NCI-H748 treated with DMSO at 0.1 percent for 48 hours (cell line): ENCODE results near the gene PLA2G12B.
"Not testable (repeated sequence)": the region's sequence is repeated elsewhere in the genome, so short reads cannot be mapped to it uniquely, and the experiment has no call there.

Source experiments
- DNase-seq: peaks from one replicate; lab custom pipeline; 2025; lab: John Stamatoyannopoulos, UW

The PLA2G12B gene

DNA sequence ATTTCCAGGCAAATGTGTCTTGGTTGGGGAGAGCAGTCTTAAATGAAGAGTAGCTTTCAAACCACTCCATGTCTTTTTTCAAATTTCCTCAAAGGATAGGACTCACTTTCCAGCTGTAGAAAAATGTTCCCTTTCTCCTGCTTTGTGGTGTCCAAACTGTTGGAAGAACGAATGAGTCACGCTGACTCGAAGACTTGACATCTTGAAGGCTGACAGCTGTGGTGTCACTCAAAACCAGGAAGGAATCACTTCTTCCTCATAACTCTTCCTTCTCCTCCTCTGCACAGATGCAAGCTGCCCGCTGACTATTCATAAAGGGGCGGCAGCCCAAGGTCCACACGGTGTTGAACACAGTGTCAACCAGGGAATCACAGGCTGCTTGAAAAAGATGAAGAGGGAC lies 19.2 kb downstream of the PLA2G12B start:
- no peak for DNase-seq

DNA sequence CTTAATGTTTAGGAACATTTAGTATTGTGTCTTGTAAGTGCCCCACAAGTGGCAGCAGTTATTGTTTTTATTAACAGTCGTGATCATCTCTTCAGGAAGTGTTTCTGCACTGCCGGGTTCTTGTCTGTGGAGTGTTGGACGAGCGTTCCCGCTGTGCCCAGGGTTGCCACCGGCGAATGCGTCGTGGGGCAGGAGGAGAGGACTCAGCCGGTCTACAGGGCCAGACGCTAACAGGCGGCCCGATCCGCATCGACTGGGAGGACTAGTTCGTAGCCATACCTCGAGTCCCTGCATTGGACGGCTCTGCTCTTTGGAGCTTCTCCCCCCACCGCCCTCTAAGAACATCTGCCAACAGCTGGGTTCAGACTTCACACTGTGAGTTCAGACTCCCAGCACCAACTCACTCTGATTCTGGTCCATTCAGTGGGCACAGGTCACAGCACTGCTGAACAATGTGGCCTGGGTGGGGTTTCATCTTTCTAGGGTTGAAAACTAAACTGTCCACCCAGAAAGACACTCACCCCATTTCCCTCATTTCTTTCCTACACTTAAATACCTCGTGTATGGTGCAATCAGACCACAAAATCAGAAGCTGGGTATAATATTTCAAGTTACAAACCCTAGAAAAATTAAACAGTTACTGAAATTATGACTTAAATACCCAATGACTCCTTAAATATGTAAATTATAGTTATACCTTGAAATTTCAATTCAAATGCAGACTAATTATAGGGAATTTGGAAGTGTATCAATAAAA lies 22.2 kb downstream of the PLA2G12B start:
- no peak for DNase-seq

DNA sequence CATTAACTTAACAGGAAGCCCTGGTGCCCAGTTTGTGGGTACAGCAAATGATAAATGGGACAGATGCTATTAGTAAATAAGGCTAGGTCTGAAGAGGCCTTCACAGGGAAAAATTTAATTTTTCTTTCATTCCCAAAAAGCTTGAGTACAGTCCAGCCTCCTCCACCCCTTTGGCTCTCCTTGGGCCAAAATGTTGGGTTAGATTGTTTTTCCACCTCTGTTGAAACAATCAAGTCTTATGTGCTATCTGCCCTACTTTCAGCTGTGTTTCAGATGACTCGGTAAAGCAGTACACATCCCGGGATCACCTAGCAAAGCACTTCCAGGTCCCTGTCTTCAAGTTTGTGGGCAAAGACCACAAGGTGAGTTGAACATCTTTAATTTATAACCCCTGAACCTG lies 24.3 kb downstream of the PLA2G12B start:
- DNase-seq: no peak

DNA sequence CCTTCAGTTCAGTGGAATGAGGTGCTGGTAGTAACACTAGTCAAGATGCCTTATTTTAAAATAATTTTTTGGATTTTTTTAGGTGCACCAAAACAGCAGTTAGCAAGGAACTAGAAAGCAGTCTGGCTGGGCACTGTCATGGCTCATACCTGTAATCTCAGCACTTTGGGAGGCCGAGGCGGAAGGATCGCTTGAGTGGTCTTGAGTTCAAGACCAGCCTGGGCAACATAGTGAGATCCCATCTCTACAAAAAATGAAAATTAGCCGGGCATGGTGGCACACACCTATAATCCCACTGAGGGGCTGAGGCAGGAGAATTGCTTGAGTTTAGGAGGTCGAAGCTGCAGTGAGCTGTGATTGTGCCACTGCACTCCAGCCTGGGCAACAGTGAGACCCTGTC lies 25.8 kb downstream of the PLA2G12B start:
- DNase-seq: no peak

DNA sequence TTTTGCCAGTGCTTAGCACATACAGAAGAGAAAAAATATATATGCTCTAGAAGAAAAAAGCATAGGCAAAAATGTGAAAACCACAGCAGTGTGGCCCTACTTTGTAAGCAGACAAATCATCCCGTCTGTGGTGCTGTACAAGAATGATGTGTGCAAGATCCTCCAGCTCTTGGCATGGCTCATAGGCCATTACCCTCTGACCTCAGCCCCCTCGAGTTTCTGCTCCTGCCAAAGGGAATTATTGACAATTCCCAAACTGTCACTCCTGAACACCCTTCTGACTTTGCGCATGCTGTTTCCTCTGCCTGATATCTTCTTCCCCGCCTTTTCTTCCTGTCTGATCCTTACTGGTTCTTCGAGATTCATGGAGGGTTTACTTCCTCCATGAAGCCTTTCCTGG lies 27.1 kb downstream of the PLA2G12B start:
- DNase-seq: no peak

DNA sequence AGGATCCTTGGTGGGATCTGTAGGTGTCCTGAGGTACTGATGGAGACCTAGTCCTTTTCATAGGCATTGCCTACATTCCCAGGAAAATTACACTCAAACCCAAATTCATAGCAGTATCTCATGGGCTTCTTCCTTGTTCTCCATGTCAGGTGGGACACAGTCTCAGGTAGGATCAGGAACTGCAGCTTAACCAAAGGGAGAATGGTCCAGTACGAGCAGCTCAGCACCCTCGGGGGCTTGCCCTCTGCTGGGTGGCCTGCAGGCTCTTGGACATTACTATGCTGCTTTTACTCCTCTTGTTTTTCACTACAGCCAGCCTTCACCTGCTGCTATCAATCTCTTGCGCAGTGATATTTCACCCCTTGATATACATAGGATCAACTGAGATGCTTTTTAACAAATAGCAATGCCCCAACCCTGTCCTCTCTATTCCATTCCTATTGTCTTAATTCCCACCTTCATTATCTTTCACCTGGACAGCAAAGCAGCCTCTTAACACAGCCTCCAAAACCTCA lies 28.6 kb downstream of the PLA2G12B start:
- no peak for DNase-seq

DNA sequence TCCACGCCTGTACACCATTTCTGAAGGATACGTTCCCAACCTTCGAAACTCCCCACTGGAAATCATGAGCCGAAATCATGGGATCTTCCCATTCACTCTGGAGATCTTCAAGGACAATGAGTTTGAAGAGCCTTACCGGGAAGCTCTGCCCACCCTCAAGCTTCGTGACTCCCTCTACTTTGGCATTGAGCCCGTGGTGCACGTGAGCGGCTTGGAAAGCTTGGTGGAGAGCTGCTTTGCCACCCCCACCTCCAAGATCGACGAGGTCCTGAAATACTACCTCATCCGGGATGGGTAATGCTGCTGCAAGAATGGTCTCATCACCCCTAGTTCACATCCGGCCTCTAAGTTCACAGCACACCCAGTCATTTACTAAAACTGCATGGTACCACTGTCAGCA lies 30.3 kb downstream of the PLA2G12B start:
- DNase-seq: no peak

DNA sequence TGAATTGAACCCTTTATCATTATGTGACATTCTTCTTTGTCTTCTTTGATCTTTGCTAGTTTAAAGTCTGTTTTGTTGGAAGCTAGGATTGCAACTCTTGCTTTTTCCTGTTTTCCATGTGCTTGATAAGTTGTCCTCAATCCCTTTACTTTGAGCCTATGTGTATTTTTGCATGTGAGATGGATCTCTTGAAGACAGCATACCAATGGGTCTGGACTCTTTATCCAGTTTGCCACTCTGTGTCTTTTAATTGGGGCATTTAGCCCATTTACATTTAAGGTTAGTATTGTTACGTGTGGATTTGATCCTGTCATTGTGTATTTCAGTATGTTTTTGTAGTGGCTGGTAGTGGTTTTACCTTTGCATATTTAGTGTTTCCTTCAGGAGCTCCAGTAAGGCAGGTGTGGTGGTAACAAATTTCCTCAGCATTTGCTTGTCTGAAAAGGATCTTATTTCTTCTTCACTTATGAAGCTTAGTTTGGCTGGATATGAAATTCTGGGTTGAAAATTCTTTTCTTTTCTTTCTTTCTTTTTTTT lies 33.4 kb downstream of the PLA2G12B start:
- DNase-seq: not testable (repeated sequence)

DNA sequence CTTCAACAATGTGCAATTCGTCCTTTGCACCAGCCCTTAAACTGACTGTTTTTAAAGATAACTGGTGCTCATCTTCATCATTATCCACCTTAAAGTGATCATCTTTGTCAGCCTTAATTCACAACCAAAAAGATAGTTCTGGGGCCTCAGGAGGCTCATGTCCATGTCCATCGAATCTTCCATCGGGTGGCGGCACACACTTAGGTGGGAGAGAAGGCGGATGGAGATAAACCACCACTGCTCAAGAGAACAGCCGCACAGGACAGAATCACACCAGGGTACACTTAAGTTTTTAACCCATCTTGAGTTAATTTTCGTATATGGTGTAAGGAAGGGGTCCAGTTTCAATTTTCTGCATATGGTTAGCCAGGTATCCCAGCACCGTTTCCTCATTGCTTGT lies 36.3 kb downstream of the PLA2G12B start:
- no peak for DNase-seq

DNA sequence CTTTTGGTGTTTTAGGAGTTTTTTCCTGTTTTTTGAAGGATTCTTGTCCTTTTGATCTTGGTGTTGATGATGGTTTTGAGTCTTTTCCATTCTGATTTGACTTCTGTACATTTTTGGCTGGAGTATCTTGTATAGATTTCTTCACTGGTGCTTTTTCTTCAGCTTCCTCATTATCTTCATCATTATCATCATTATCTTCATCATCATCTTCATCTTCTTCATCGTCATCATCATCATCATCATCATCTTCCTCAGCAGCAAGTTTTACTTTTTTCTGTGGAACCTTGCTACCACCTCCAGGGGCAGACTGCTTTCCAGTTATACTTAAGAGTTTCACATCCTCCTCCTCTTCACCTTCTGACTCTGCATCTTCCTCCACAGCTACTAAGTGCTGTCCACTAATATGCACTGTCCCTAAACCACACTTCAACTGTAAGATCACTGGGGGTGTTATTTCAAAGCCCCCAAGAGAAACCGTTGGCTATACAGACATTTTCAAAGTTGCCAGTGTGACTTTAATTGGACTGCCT lies 36.7 kb downstream of the PLA2G12B start:
- not testable (repeated sequence) for DNase-seq

DNA sequence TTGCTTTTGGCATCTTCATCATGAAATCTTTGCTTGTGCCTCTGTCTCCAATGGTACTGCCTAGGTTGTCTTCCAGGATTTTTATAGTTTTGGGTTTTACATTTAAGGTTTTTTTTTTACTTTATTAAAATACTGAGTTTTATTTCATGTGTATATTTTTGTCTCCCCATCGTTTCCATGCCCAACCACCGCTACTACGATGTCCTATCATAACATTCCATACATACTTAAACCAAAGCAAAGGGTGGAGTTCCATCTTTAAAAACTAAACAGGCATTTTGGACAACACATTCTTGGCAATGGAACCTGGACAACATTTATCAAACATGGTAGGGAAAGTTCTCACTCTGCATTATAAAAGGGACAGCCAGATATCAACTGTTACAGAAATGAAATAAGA lies 37.4 kb downstream of the PLA2G12B start:
- not testable (repeated sequence) for DNase-seq

DNA sequence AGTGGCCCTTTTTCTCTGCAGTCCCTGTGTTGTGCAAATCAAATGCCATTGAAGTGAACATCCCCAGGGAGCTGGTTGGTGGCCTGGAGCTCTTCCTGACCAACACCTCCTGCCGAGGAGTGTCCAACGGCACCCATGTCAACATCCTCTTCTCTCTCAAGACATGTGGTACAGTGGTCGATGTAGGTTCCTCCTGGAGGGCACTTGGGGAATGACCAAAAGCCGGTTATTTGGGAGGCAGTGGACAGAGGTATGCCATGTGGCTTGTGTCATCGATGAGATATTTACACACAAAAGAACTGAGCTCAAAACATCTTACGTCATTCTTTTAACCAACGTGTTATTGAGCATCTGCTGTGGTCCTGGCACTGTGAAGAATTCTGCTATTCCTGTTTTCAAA lies 41.3 kb downstream of the PLA2G12B start:
- no peak for DNase-seq

DNA sequence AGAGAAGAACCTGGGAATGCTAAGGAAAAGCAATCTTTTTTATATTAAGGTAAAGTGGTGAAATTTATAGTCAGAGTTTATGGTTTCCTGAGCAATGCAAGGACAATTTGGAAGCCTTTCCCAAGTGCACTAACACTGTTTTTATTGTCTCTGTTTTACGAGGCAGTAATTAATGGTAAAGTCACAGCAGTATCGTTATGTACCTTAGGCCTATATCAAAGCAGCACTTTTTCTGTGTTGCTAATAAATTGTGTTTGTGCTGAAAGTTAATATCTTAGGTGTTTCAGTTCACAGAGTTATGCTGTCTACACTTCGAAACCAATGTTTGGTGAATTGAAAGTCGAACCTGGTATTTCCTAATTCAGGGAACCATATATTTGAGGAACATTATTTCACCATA lies 41.9 kb downstream of the PLA2G12B start:
- no peak for DNase-seq

DNA sequence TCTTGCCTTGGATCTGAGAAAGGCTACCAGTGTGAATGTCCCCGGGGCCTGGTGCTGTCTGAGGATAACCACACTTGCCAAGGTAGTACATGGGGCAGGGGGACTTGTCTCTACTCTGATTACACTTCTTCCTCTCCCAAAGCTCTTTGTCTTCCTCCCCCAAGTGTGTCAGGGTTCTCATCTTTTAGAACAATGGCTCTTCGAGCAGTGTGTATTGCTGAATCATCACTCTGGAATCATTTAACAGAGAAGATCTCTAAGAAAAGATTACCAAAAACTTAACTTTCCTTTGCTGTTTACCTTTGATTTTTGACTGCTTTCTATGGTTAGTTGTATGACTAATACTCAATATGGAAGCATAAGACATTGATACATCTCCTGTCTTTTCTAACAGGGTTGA lies 42.8 kb downstream of the PLA2G12B start:
- DNase-seq: no peak

DNA sequence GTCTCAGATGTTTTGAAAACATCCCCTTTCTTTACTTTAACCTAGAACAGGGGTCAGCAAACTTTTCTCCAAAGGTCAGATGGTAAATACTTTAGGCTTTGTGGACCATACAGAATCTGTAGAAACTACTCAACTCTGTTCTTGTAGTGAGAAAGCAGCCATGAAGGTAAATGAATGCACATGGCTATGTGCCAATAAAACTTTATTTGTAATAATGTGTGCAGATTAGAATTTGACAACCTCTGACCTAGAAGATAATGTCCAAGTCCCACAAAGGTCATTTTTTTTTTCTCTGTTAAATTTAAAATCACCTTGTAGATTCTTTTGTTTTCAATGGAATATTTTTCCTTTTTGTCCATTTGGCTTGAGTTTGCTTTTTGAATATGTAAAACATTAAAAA lies 43.9 kb downstream of the PLA2G12B start:
- DNase-seq: no peak

DNA sequence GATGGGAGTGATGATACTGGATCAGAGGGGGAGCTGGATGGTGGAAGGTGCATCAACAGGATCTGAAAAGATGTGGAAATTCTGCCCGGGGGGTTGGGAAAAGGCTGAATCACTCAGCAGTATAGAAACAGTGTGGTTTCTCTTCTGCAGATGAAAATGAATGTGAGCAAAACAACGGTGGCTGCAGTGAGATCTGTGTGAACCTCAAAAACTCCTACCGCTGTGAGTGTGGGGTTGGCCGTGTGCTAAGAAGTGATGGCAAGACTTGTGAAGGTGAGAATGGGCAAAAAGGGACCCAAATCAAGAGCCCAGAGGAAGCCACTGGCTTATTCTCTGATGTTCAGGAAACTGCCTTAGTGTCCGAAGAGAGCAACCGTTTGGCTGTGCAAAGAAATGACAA lies 48.2 kb downstream of the PLA2G12B start:
- no peak for DNase-seq

DNA sequence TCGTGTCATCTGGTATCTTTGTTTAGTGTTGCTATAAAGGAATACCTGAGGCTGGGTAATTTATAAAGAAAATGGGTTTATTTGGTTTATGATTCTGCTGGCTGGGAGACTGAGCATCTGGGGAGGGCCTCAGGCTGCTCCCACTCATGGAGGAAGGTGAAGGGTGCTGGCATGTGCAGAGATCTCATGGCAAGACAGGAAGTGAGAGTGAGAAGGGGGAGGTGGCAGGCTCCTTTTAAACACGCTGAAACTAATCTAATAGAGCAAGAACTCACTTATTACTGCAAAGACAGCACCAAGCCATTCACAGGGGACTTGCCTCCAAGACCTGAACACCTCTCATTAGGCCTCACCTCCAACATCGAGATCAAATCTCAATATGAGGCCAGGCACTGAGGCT lies 49.8 kb downstream of the PLA2G12B start:
- DNase-seq: no peak

DNA sequence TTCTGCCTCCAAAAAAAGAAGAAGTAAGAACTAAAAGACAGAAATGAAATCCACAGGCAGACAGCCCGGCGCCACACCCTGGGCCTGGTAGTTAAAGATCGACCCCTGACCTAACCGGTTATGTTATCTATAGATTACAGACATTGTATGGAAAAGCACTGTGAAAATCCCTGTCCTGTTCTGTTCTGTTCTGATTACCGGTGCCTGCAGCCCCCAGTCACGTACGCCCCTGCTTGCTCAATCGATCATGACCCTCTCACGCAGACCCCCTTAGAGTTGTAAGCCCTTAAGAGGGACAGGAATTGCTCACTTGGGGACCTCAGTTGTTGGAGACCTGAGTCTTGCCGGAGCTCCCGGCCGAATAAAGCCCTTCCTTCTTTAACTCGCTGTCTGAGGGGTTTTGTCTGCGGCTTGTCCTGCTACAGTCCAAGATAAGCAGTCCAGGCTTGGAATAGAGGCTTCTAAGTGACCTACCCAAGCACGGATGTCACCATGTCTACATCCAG lies 50.6 kb downstream of the PLA2G12B start:
- not testable (repeated sequence) for DNase-seq

DNA sequence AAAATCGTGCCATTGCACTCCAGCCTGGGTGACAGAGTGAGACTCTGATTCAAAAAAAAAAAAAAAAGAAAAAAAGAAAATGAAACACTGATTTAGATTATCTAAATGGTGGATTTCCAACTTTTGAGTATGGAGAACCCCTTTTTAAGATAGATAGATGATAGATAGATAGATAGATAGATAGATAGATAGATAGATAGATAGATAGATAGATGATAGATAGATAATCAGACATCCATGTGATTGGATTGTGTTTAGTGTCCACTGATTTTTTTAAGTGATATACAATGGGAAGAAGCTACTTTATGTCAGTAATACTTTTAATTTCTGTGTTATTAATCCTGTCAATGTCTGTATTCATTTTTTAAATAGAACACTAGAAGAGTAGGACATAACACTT lies 55.1 kb downstream of the PLA2G12B start:
- DNase-seq: no peak

DNA sequence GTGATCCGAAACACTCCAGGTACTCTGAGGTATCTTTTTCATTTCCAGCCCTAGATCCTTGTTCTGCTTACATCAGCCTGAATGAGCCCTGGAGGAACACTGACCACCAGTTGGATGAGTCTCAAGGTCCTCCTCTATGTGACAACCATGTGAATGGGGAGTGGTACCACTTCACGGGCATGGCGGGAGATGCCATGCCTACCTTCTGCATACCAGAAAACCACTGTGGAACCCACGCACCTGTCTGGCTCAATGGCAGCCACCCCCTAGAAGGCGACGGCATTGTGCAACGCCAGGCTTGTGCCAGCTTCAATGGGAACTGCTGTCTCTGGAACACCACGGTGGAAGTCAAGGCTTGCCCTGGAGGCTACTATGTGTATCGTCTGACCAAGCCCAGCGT lies 56.0 kb downstream of the PLA2G12B start:
- no peak for DNase-seq

DNA sequence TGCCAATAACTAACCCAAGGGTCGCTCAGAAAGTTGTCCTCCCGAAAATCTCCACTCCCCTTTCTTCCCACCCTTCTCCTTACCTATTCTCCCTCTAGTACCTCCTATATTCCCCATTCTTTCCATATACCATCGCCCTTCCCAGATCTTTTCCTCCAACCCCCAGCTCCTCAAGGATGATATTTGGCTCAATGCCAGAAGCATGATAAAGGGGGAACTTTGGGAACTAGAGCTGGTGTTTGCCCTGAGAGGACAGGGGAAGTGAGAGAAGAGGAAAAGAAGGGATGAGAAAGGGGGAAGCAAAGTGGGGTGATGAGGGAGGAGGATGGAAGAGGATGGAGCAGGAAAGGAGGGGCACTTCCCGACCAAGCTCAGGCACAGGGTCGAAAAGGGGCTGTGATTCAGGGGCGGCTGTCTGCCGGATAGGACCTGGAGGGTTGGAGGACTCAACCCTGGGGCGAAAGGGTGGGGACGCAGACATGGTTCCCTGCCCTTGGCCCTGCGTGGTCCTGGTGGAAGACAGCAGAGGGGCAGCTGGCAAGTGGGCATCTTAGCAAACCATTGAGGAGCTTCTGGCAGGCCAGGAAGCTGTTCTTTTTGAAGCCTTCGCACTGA lies 59.3 kb downstream of the PLA2G12B start:
- no peak for DNase-seq

DNA sequence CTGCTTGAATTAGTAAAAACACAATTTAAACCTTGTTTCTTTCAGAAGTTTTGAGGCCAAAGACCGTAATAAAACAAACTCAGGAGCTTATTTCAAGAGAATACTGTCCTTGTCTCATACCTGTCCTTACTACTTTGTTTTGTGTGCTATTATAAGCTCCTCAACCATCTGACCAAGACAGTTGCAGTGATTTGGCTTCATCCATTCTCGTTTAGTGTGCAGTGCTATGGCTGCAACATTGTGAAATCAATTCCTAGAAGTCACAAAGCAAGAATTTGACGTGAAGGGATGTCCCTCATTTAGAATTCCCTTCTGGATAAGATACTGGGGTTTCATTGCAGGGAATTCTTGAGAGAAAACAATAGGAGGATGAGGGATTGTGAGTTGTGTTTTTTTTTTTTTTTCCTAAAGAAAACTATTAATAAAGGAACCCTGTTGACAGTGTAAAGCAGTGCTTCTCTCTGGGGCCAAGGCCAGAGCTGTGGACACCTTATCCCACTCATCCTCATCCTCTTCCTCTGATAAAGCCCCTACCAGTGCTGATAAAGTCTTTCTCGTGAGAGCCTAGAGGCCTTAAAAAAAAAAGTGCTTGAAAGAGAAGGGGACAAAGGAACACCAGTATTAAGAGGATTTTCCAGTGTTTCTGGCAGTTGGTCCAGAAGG lies 61.3 kb downstream of the PLA2G12B start, which contains the start of gene OIT3:
Gene OIT3, plus strand, starts transcription at position 604 of the 663 bp plus-strand sequence. CDS start 60 bp downstream, outside the sequence.
- DNase-seq: no peak
